ENCODE data around the gene COL5A1.

COL5A1 gene

DNA sequence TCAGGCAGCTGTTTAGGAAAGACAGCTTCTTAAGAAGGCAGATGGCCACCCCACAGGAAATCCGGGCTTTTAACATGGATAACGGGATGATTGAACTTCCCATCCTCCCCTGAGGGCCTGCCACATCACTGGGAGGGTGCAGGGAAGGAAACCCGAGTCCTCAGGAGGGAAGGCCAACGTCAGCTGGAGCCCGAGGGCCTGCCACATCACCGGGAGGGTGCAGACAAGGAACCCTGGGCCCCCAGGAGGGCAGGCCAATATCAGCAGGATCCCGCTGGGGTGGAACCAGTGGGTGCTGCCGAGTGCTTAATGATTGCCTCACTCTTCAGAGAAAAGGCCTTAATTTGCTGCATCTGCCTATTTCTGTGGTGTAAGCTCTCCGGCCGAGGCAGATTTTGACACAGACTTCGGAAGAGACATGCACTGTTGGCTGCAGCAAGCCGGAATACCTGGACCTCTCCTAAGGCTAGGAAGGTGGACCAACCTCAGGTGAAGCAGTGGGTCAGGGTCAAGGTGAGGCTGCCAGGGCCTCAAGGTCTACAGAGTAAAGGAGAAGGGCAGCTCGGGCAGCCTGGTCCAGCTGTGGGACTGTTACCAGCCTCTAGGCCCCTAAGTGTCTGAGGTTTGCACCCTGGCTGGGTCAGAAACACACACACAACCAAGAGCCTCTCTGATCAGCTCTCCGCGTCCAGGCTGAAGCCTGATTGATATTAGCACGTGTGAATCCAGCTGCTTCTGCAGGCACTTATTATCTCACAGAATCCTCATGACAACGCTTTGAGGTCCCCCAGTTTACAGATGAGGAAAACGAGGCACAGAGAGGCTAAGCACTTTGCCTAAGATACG lies 14.8 kb upstream of the COL5A1 start:
- no peak for DNase-seq (ENCODE audit: low spot score)

GRCh38 chr9:134627417-134628353 lies 13.9 kb upstream of the COL5A1 start:
- DNase-seq (ENCODE audit: low spot score), result no peak

DNA sequence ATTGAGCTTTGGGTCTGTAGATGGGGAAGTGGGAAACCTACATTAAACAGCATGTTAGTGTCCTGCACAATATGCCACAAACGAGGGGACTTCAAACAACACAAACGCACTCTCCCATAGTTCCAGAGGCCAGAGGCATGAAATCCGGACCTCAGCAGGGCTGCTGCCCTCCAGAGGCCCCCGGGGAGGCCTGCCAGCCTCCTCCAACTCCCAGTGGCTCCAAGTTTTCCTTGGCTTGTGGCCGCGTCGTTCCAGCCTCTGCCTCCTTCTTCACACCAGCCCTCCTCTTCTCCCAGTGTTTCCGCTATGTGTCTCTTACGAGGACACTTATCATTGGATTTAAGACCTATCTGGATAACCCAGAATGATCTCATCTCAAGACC lies 13.3 kb upstream of the COL5A1 start:
- no peak for DNase-seq (ENCODE audit: low spot score)

- no peak for DNase-seq (ENCODE audit: low spot score)
These were observed 12.5 kb upstream of the COL5A1 start for GRCh38 chr9:134629061-134629585.

DNA sequence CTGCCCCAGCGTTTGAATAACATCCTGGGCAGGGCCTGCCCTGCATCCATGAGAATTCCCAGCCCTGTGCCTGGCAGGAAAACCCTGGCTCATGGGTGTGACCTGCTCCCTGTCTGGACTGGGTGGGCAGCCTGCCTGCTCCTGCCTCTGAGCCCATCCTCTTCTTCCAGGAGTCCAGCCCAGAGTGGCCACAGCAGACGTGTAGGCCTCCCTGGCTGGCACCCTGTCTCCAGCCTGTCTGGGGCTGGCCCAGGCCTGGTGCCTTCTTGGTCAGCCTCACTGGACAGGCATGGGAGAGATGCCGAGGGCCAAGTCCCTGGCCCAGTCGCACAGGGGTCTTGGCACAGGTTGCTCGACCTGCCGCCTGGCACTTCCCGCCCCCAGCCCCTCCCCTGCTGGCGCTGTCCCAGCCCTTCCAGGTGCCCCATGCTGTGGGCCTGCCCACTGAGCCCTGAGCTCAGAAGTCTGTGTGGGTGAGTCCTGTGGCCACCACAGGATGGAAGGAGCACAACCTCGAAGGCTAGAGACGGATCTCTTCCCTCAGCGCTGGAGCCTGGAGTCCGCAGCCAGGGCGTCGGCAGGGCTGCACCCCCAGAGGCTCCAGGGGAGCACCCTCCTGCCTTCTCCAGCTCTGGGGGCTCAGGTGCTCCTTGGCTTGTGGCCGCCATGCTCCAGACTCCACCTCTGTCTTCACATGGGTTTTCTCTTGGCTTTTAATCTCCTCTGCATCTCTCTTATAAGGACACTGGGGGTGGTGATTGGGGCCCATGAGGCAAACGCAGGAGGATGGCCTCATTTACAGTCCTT lies 11.8 kb upstream of the COL5A1 start:
- DNase-seq (ENCODE audit: low spot score), result no peak

GRCh38 chr9:134630393-134630790 lies 11.2 kb upstream of the COL5A1 start:
- DNase-seq (ENCODE audit: low spot score), result no peak

DNA sequence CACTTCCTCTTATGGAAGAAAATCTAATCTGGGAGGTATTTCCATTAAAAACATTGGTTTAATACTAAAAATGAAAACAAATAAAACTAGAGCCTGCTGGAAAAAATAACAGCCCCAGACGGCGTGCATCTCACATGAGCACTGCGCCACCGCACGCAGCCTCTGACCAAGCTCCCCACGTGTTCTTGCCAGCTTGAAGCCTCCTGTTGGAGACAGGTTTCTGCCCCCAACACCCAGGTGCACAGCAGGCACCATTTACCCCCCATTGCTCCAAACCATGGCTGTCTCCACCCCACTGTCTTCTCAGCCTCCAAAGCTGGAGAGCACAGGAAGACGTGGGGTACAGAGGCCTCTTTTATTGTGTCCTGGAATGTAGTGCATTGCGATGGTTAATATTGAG lies 10.7 kb upstream of the COL5A1 start:
- no peak for DNase-seq (ENCODE audit: low spot score)

DNA sequence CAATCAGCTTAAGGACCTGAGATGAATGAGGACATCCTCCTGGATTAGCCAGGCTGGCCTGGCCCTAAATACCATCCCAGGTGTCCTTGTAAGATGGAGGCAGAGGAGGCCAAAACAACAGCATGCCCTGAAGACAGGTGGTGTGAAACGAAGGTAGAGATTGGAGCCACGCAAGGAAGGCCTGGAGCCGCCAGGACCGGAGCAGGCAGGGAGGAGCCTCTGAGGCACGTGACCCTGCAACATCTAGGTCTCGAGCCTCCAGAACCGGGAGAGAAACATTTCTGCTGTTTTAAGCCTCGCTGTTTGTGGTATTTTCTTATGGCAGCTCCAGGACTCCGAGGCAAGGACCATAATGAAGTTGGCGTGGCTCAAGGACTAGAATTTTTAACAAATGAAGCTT lies 9.7 kb upstream of the COL5A1 start:
- no peak for DNase-seq (ENCODE audit: low spot score)

DNA sequence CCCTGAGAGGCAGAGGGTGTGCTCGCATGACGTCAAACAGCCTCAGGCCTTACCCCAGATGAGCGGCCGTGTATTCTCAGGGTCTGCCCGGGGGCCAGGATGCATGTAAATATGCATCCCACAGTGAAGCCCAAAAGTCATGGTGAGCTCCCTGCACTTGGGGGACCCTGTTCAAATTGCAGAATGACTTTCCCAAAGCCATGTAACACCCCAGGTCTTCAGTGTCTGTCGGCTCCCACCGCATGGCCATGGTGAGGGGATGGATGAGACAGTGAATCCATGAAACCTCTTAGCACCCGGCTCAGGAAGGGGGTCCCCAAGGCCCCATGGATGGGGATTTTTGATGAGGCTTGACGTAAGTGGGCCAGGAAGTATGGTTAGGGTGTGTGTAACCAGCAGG lies 9.3 kb upstream of the COL5A1 start:
- no peak for DNase-seq (ENCODE audit: low spot score)

DNA sequence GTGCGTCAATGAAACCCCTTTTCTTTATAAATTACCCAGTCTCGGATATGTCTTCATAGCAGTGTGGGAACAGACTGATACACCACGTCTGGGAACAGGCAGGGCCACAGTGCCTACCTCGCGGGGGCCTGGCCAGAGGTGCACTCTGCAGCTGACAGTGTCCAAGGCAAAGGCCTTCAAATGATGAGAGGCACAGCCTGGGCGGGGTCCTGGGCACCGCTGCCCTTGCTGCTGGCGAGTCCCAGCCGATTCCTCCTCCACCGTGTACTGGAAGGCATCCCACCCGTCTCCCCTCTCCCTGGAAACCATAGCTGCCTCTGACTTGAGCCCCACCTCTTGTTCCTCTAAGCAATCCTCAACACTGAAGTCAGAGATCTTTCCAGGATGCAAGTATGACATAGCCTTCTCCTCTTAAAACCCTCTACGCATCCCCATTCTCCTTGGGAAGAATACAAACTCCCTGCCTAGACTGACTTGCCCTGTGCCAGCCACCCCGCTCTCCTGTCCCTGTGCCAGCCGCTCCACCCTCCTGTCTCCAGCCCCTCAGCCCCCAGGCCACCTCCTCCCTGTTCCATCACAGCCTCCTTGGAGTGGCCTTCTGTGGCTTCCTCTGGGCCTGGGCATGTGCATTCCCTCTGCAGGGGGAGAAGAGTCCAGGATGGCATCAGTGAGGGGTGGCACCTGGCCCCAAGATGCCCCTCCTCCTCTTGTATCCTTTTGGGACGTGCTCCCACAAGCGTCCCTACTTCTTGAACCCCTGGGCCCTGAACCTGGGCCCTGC lies 8.1 kb upstream of the COL5A1 start:
- DNase-seq (ENCODE audit: low spot score), result no peak

DNA sequence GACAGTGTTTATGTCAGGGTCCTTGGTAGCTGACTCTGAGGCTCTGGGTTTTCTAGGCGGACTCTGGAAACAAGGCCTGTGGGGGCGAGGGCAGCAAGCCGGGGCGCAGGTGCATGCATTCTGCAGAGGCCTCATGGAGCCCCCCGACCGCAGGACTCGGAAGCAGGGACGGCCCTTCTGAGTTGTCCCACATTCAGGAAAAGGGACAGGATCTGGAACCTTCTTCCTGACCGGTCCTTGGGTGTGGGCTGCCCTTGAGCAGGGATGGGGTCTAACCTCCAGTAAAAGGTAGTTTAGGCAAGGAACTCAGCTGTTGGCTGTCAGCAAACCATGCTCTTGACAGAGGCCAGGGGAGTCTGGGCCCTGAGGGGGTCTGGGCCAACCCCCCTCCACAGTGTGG lies 7.4 kb upstream of the COL5A1 start:
- DNase-seq (ENCODE audit: low spot score), result no peak

GRCh38 chr9:134634667-134635230 lies 6.9 kb upstream of the COL5A1 start:
- DNase-seq (ENCODE audit: low spot score), result no peak

DNA sequence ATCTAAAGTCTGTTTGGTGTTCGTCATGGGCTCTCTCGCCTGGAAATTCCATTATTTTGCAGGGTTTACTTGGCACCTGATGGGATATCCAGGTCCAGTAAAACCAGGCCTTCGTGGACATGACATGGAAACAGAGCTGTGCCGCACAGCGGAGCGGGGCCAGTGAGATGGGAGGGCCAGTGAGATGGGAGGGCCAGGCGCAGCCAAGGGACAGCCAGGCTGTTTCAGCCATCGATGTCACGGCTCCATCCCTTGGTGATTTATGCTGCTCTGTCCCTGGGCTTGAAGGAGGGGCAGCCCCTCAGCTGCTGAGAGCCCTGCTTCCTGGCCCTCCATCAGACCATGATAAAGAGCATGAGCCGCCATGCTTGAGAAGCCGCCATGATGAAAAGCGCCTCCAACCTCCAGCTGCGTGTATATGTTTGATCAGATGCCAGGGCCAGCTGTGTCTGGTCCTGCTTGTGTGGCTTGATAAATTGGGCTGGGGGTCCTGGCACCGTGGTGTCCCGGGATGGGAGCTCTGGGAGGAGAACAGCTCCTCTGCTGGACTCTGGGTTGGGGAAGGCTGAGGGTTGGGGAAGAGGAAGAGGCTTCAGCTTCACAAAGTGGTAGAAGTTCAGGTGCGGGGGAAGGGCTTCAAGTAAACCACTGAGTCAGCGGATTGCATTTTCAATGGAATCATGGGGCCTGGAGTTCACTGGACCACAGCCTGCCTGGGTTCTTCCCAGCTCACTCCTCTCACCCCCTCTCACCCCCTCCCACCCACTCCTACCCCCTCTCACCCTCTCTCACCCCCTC lies 6.1 kb upstream of the COL5A1 start:
- DNase-seq (ENCODE audit: low spot score), result no peak

DNA sequence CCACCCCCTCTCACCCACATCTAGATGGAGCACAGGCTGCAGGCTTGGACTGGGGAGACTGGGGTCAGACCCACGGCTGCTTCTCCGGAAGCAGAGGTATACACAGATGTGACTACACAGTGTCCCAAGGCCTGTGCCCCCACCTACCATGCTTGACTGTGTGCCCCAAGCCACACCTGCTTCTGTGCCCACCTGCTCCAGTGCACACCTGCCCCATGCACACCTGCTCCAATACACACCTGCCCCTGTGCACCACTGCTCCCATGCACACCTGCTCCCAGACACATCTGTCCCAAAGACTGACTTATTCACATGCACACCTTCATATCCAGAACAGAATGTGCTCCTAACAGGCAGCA lies 5.5 kb upstream of the COL5A1 start:
- no peak for DNase-seq (ENCODE audit: low spot score)

DNA sequence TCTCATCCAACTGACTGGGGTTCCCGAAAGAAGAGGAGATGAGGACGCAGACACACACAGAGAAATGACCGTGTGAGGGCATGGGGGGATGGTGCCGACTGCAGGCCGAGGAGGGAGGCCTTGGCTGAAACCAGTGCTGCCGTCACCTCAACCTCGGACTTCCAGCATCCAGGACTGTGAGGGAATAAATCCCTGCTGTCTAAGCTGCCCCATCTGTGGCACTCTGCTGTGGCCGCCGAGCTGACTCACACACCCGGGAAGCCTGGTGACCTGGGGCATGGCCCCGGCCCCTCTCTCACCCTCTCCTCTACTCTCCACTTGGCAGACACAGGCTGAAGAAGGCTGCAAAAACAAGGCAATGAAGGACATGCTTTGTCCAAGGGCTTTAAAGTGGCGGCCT lies 4.4 kb upstream of the COL5A1 start:
- DNase-seq (ENCODE audit: low spot score), result no peak

- no peak for DNase-seq (ENCODE audit: low spot score)
These were observed 3.7 kb upstream of the COL5A1 start for GRCh38 chr9:134637696-134638501.

- no peak for DNase-seq (ENCODE audit: low spot score)
These were observed 3.0 kb upstream of the COL5A1 start for GRCh38 chr9:134638502-134639090.

DNA sequence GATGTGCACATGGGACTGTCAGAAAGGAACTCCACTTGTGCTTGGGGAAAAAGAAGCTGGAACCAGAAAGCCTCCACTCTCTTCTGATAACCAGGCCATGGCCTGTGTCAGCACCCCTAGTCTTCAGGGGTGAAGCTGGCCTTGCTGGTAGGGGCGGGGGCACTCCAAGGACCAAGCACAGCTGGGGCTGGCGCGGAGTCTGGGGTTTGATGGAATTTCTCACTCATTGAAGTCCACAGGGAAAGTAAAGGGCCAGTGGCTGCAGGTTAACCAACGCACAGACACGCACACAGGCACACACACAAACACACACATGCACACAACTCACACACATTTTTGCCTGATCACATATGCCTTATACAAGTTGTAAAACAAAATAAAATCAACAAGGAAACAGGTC lies 1.6 kb upstream of the COL5A1 start:
- no peak for DNase-seq (ENCODE audit: low spot score)

All from hematopoietic multipotent progenitor cell treated with erythropoietin and hydrocortisone succinate and interleukin-3 and kit ligand, for 17 days (in vitro differentiated cells).